ENCODE results near the gene PAX7.
"Not testable (repeated sequence)": the region's sequence is repeated elsewhere in the genome, so short reads cannot be mapped to it uniquely, and the experiment has no call there.

PAX7 gene

GRCh38 chr1:18732686-18733085 is 102.0 kb downstream of the PAX7 start:
- DNase-seq = no peak

- no peak for DNase-seq
Measured at GRCh38 chr1:18734001-18734400, 103.4 kb downstream of the PAX7 start.

GRCh38 chr1:18734461-18735223 is 104.0 kb downstream of the PAX7 start:
- no peak for DNase-seq

- DNase-seq = no peak
Measured at GRCh38 chr1:18735224-18735997, 104.8 kb downstream of the PAX7 start.

- DNase-seq = no peak
Measured at GRCh38 chr1:18736958-18737357, 106.3 kb downstream of the PAX7 start.

GRCh38 chr1:18738126-18738525 is 107.5 kb downstream of the PAX7 start:
- DNase-seq = no peak

GRCh38 chr1:18738617-18739016 is 108.0 kb downstream of the PAX7 start:
- DNase-seq = no peak

- no peak for DNase-seq
Measured at GRCh38 chr1:18739408-18739807, 108.8 kb downstream of the PAX7 start.

- no peak for DNase-seq
Measured at GRCh38 chr1:18739897-18740296, 109.3 kb downstream of the PAX7 start.

- DNase-seq = no peak
Measured at GRCh38 chr1:18740617-18741016, 110.0 kb downstream of the PAX7 start.

- no peak for DNase-seq
Measured at GRCh38 chr1:18743233-18743632, 112.6 kb downstream of the PAX7 start.

GRCh38 chr1:18744381-18744780 is 113.7 kb downstream of the PAX7 start:
- not testable (repeated sequence) for DNase-seq

GRCh38 chr1:18746981-18747380 is 116.3 kb downstream of the PAX7 start:
- no peak for DNase-seq

- no peak for DNase-seq
Measured at GRCh38 chr1:18747671-18748070, 117.0 kb downstream of the PAX7 start.

GRCh38 chr1:18748435-18748834 is 117.8 kb downstream of the PAX7 start:
- no peak for DNase-seq

- DNase-seq = no peak
Measured at GRCh38 chr1:18749569-18749968, 118.9 kb downstream of the PAX7 start.

- DNase-seq = no peak
Measured at GRCh38 chr1:18750600-18750999, 120.0 kb downstream of the PAX7 start.

GRCh38 chr1:18751425-18751824 is 120.8 kb downstream of the PAX7 start:
- DNase-seq = no peak

- DNase-seq = no peak
Measured at GRCh38 chr1:18752409-18752808, 121.8 kb downstream of the PAX7 start.

- no peak for DNase-seq
Measured at GRCh38 chr1:18760156-18760555, 129.5 kb downstream of the PAX7 start.

GRCh38 chr1:18761948-18762840 is 131.5 kb downstream of the PAX7 start:
- no peak for DNase-seq

GRCh38 chr1:18764362-18764761 is 133.7 kb downstream of the PAX7 start:
- no peak for DNase-seq

- no peak for DNase-seq
Measured at GRCh38 chr1:18765725-18766124, 135.1 kb downstream of the PAX7 start.

Data from inflammatory macrophage (primary cell).